ENCODE measurements around the gene ROR1.

Gene ROR1

DNA sequence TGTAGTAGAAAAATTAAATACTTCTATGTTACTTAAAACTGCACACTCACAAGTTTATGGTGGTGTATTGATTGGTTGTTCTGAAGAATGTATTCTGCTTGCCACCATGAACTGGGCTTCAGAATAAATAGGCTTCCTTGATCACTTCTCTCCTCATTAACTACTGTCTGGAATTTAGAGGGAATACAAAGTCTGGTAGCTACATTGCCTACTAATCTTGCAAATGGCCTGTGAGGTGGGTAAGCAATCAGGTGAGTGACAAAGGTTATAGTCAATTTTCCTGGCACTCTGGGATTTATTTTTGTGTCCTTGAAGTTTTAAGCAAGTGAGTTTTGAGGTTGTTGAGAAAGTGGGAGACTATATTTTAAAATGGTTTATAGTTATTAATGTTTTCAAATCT, 101.8 kb downstream of the ROR1 start:
- H3K4me1 ChIP-seq (ENCODE audit: insufficient read depth, poor library complexity, severe bottlenecking), result peaks cover 32% of the 10 kb centered on the region
- ATAC-seq (ENCODE audit: low read depth), result no peak
- no peak for TF ChIP-seq CTCF (IDR thresholded peaks at IDR 0.05; ENCODE audit: poor library complexity, severe bottlenecking)

GRCh38 chr1:63877021-63877767, 103.4 kb downstream of the ROR1 start:
- H3K4me3 ChIP-seq (ENCODE audit: severe bottlenecking), result no peak overlapping the region
- DNase-seq (ENCODE audit: low spot score), result no peak
- no peak for TF ChIP-seq CTCF (IDR thresholded peaks at IDR 0.05; ENCODE audit: poor library complexity, severe bottlenecking)
- no peaks in the 10 kb centered on the region for H3K27me3 ChIP-seq (ENCODE audit: insufficient read depth, poor library complexity, severe bottlenecking)
- no peaks in the 10 kb centered on the region for H3K9me3 ChIP-seq (ENCODE audit: severe bottlenecking)
- ATAC-seq (ENCODE audit: low read depth), result peak; percentile 11; the same call in 1 of the 3 replicates
- H3K27ac ChIP-seq (ENCODE audit: poor library complexity, severe bottlenecking), result peak overlapping the region; percentile 75
- H3K36me3 ChIP-seq (ENCODE audit: low read depth), result no peaks in the 10 kb centered on the region
- peaks cover 32% of the 10 kb centered on the region for H3K4me1 ChIP-seq (ENCODE audit: insufficient read depth, poor library complexity, severe bottlenecking)

More for the DNA sequence above, 101.8 kb downstream of the ROR1 start:
- Histone ChIP-seq H3K9me3 (ENCODE audit: severe bottlenecking) (no peaks in the 10 kb centered on the region), H3K36me3 (ENCODE audit: low read depth) (no peaks in the 10 kb centered on the region), H3K4me3 (ENCODE audit: severe bottlenecking) (no peak overlapping the region), H3K27ac (ENCODE audit: poor library complexity, severe bottlenecking) (peak overlapping the region; percentile 75), H3K27me3 (ENCODE audit: insufficient read depth, poor library complexity, severe bottlenecking) (no peaks in the 10 kb centered on the region)
- no peak for DNase-seq (ENCODE audit: low spot score)

DNA sequence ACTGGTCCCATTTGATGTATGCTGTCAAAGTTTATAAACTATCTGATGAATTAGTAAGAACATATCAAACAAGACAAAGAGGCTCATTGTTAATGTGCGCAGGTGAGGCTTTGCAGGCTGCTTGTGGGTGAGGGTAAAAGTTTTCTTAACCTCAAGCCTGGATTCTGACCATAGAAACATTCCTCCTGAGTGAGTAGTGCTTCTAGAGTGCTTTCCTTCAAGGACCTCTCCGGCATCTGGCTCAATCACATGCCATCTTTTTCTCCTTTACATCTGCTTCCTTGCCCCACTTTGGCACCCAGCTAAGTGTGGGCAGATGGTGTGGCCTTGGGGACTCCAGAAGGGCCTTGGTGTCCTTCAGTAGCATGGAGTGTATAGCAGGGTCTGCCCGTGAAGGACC, 104.0 kb downstream of the ROR1 start:
- Histone ChIP-seq H3K27ac (ENCODE audit: poor library complexity, severe bottlenecking) (peak overlapping the region; percentile 75), H3K36me3 (ENCODE audit: low read depth) (no peaks in the 10 kb centered on the region), H3K4me1 (ENCODE audit: insufficient read depth, poor library complexity, severe bottlenecking) (peaks cover 32% of the 10 kb centered on the region), H3K27me3 (ENCODE audit: insufficient read depth, poor library complexity, severe bottlenecking) (no peaks in the 10 kb centered on the region), H3K4me3 (ENCODE audit: severe bottlenecking) (no peak overlapping the region), H3K9me3 (ENCODE audit: severe bottlenecking) (no peaks in the 10 kb centered on the region)
- ATAC-seq (ENCODE audit: low read depth) (peak; percentile 98), DNase-seq (ENCODE audit: low spot score) (no peak)
- TF ChIP-seq CTCF (IDR thresholded peaks at IDR 0.05; ENCODE audit: poor library complexity, severe bottlenecking), result no peak

GRCh38 chr1:63878932-63879331, 105.1 kb downstream of the ROR1 start:
- H3K36me3 ChIP-seq (ENCODE audit: low read depth), result no peaks in the 10 kb centered on the region
- H3K4me1 ChIP-seq (ENCODE audit: insufficient read depth, poor library complexity, severe bottlenecking), result peaks cover 32% of the 10 kb centered on the region
- no peaks in the 10 kb centered on the region for H3K27me3 ChIP-seq (ENCODE audit: insufficient read depth, poor library complexity, severe bottlenecking)
- H3K4me3 ChIP-seq (ENCODE audit: severe bottlenecking), result no peak overlapping the region
- TF ChIP-seq CTCF (IDR thresholded peaks at IDR 0.05; ENCODE audit: poor library complexity, severe bottlenecking), result no peak
- no peak for ATAC-seq (ENCODE audit: low read depth)
- no peaks in the 10 kb centered on the region for H3K9me3 ChIP-seq (ENCODE audit: severe bottlenecking)
- H3K27ac ChIP-seq (ENCODE audit: poor library complexity, severe bottlenecking), result peak overlapping the region; percentile 75
- no peak for DNase-seq (ENCODE audit: low spot score)

DNA sequence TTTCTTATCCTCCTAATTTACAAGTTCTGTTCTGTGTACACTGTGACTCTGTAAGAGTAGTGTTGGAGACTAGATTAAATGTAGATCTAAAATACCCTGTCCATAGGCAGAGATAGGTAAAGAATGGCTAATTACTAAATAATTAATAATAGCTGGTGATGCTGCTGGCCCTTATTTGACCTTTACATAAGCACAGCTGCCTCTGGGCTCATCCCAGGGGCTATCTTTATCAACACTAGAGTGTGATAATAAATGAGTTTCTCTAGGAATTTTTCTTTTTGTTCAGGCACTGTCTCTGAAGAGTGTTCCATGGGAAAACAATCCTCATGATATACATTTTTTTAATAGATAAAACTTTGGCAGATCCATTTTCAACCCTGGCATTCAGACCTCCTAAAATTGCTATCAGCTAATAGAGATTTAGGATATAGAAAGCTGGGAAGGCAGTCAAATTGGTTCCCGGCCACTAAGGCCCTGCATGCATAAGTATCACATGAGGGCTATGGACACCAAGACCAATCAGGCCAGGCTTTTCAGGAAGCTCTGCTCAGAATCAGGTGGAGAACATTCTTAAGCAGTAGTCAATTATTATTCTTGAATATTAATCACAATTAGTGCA, 107.2 kb downstream of the ROR1 start:
- Histone ChIP-seq H3K4me3 (ENCODE audit: severe bottlenecking) (no peak overlapping the region), H3K27me3 (ENCODE audit: insufficient read depth, poor library complexity, severe bottlenecking) (no peaks in the 10 kb centered on the region), H3K4me1 (ENCODE audit: insufficient read depth, poor library complexity, severe bottlenecking) (peaks cover 27% of the 10 kb centered on the region), H3K36me3 (ENCODE audit: low read depth) (no peaks in the 10 kb centered on the region), H3K27ac (ENCODE audit: poor library complexity, severe bottlenecking) (no peak overlapping the region), H3K9me3 (ENCODE audit: severe bottlenecking) (no peaks in the 10 kb centered on the region)
- no peak for ATAC-seq (ENCODE audit: low read depth)
- DNase-seq (ENCODE audit: low spot score), result no peak
- no peak for TF ChIP-seq CTCF (IDR thresholded peaks at IDR 0.05; ENCODE audit: poor library complexity, severe bottlenecking)

Measured in RWPE2 (cell line).